AG09319 (cell line): ENCODE measurements around the gene TTC36.
"Not testable (repeated sequence)": the region's sequence is repeated elsewhere in the genome, so short reads cannot be mapped to it uniquely, and the experiment has no call there.

Source experiments
- DNase-seq: peaks from one replicate; pipeline ENCODE4 v3.0.0-alpha.2; 2010; ENCODE audit warnings: low read depth; ENCODE audit errors: extremely low read depth
- TF ChIP-seq, protein P1 (sequence below): IDR thresholded peaks from 2 replicates; pipeline ENCODE4 v1.5.1; 2011; ENCODE audit warnings: low read depth, mild to moderate bottlenecking, inconsistent platforms, low read length, moderate library complexity

The TTC36 gene

DNA sequence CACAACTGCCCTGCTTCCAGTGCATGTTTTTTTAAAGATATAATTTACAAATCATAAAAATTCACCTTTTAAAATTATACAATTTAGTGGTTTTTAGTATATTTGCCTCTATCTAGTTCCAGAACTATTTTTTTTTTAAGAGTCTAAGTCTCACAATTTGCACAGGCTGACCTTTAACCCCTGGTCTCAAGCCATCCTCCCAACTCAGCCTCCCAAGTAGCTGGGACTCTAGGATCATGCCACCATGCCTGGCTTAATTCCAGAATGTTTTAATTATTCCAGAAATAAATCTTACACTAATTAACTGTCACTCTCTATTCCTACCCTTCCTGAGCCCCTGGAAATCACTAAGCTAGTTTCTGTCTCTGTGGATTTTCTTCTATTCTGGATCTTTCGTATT lies 43.5 kb downstream of the TTC36 start:
- TF ChIP-seq, protein P1, sequence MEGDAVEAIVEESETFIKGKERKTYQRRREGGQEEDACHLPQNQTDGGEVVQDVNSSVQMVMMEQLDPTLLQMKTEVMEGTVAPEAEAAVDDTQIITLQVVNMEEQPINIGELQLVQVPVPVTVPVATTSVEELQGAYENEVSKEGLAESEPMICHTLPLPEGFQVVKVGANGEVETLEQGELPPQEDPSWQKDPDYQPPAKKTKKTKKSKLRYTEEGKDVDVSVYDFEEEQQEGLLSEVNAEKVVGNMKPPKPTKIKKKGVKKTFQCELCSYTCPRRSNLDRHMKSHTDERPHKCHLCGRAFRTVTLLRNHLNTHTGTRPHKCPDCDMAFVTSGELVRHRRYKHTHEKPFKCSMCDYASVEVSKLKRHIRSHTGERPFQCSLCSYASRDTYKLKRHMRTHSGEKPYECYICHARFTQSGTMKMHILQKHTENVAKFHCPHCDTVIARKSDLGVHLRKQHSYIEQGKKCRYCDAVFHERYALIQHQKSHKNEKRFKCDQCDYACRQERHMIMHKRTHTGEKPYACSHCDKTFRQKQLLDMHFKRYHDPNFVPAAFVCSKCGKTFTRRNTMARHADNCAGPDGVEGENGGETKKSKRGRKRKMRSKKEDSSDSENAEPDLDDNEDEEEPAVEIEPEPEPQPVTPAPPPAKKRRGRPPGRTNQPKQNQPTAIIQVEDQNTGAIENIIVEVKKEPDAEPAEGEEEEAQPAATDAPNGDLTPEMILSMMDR = no peak
- no peak for DNase-seq

DNA sequence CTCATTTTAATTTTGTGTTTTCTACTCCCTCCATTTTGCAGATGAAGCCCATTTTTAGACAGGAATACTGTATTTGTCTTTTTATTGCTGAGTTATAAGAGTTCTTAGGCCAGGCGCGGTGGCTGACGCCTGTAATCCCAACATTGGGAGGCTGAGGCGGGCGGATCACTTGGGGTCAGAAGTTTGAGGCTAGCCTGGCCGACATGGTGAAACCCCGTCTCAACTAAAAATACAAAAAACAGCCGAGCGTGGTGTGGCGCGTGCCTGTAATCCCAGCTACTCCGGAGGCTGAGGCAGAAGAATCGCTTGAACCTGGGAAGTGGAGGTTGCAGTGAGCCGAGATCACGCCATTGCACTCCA lies 44.4 kb downstream of the TTC36 start:
- DNase-seq = not testable (repeated sequence)

DNA sequence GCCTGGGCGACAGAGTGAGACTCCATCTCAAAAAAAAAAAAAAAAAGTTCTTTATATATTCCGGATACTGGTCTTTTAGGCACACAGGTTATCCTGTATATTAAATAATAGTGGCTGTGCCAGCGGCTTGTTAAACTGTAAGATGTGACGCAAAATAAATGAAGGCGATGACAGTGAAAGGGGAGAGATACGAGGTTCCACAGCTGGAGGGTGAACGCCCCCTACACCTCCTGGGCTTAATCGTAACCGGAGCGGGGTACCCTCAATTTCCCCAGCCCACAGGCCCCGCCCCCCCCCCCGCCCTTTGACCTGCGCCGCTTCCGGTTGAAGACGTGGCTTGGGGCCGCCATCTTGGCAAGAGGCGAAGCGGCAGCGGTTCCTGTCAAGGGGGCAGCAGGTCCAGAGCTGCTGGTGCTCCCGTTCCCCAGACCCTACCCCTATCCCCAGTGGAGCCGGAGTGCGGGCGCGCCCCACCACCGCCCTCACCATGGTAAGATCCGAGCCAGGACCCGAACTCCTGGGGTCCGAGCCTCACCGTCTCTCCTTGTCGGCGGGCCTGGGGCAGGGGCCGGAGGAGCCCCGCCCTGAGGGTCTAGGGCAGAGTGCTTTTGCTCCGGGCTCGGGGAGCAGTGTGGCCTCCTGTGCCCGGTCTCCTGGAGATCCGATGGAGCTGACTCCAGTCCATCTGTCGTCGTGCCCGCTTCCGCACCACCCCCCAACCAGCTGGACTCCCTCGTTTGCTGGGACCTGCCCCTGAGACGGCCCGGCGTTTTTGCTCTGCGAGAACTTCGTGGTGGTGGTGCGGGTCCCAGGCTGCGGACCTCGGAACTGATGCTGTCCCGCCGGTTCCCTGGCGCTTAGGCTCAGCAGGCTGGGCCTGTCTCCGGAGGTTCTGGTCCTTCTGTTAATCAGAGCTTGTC lies 45.0 kb downstream of the TTC36 start, which contains the start of gene ARCN1:
Gene ARCN1, plus strand, starts transcription at position 349 of the 920 bp plus-strand sequence. Its CDS starts 139 bp downstream, at position 488.
- DNase-seq = peak; percentile 38
- TF ChIP-seq, protein P1 = no peak

DNA sequence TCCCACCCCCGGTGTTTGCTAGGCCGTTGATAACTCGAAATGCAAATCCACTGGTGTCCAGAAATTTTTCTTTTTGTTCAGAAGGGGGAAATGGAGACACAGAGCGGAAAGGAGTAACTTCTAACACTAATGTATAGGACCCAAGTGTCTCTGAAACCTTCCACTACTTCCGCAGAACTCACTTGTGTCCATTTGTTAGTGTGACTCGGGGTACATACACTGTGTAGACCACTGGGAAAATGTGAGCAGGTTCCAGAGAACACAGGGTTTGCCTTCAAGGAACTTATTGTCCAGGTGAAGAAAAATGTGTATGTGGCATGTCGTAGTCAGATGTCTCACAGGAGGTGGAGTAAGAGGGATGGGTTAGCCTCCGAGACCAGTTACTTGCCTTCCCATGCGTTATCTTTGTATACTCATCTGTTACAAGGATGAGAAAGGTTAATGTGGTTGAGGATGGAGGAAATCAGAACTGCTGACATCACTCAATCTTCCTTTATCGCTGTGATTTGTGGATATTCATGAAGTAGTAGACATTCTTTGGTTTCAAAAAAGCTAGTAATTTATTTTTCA lies 45.8 kb downstream of the TTC36 start:
- no peak for DNase-seq
- TF ChIP-seq, protein P1 = no peak

DNA sequence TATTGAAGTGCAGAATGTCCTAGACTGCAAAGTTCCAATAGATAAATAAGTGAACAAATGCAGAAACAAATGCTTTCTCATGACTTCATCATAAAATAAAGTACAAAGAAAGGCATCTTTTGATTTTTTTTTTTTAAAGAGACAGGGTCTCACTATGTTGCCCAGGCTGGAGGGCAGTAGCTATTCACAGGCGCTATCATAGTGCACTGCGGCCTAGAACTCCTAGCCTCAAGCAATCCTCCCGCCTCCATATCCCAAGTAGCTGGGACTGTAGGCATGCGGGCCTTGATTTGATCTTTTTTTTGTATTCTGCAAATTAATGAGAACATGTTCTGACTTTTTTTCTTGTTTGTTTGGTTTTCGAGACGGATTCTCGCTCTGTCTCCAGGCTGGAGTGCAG lies 47.4 kb downstream of the TTC36 start:
- DNase-seq = no peak
- TF ChIP-seq, protein P1 = no peak

DNA sequence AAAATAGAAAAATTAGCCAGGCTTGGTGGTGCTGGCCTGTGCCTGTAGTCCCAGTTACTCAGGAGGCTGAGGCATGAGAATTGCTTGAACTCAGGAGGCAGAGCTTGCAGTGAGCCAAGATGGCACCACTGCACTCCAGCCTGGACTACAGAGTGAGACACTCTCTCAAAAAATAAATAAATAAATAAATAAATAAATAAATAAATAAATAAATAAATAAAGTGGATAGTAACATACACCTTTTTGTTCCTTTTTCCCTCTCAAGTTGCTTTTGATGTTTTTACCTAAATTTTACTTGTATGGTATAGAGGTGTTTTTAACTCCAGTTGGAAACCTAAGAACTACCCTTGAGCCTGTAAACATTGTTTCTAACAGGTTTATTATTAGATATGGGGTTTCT lies 50.7 kb downstream of the TTC36 start:
- DNase-seq = not testable (repeated sequence)
